ENCODE results near the gene DNAJC24.

The DNAJC24 gene

GRCh38 chr11:31417357-31417756 lies 47.7 kb downstream of the DNAJC24 start:
- no peak for DNase-seq

- DNase-seq = no peak
These were observed 48.2 kb downstream of the DNAJC24 start for GRCh38 chr11:31417816-31418215.

GRCh38 chr11:31419138-31419537 lies 49.5 kb downstream of the DNAJC24 start:
- no peak for DNase-seq

GRCh38 chr11:31419669-31420068 lies 50.0 kb downstream of the DNAJC24 start:
- DNase-seq = no peak

GRCh38 chr11:31421820-31422219 lies 52.2 kb downstream of the DNAJC24 start:
- no peak for DNase-seq

GRCh38 chr11:31422703-31423102 lies 53.0 kb downstream of the DNAJC24 start:
- no peak for DNase-seq

GRCh38 chr11:31424652-31425051 lies 55.0 kb downstream of the DNAJC24 start:
- no peak for DNase-seq

- DNase-seq = no peak
These were observed 64.2 kb downstream of the DNAJC24 start for GRCh38 chr11:31433851-31434250.

GRCh38 chr11:31437742-31438435 lies 68.2 kb downstream of the DNAJC24 start:
- DNase-seq = no peak

GRCh38 chr11:31441296-31441695 lies 71.6 kb downstream of the DNAJC24 start:
- no peak for DNase-seq

- no peak for DNase-seq
These were observed 72.4 kb downstream of the DNAJC24 start for GRCh38 chr11:31442086-31442485.

GRCh38 chr11:31443802-31444201 lies 74.1 kb downstream of the DNAJC24 start:
- DNase-seq = no peak

- no peak for DNase-seq
These were observed 76.0 kb downstream of the DNAJC24 start for GRCh38 chr11:31445621-31446020.

GRCh38 chr11:31449040-31449439 lies 79.4 kb downstream of the DNAJC24 start:
- DNase-seq = no peak

GRCh38 chr11:31450841-31451240 lies 81.2 kb downstream of the DNAJC24 start:
- no peak for DNase-seq

- no peak for DNase-seq
These were observed 85.5 kb downstream of the DNAJC24 start for GRCh38 chr11:31455177-31455576.

- no peak for DNase-seq
These were observed 94.8 kb downstream of the DNAJC24 start for GRCh38 chr11:31464436-31464835.

- DNase-seq = no peak
These were observed 104.4 kb downstream of the DNAJC24 start for GRCh38 chr11:31474083-31474482.

GRCh38 chr11:31477528-31478222 lies 108.0 kb downstream of the DNAJC24 start:
- no peak for DNase-seq

GRCh38 chr11:31478223-31478590 lies 108.5 kb downstream of the DNAJC24 start:
- DNase-seq = no peak

GRCh38 chr11:31479066-31479465 lies 109.4 kb downstream of the DNAJC24 start:
- no peak for DNase-seq

- DNase-seq = no peak
These were observed 111.3 kb downstream of the DNAJC24 start for GRCh38 chr11:31480930-31481329.
